ENCODE data around the gene TGFB1I1. TPM values are rescaled to one million over a fixed set of nuclear protein-coding genes. Genes with fewer than 3 reads are reported as not detected.

TGFB1I1 gene
- total and polyA plus RNA-seq, 2 of the 13 experiments (the other 11 are each of a cell fraction or from before 2014, with no cell fraction given), result 0.80 to 2.9 TPM

- intact Hi-C loops (cut with micrococcal nuclease; ENCODE audit: unreplicated experiment) (no loop called here), in situ Hi-C loops (cut with HindIII; ENCODE audit: extremely low pct_ligation_motif_present, low pct_unique_long_range_greater_than_20kb) (no loop called here)
- FAIRE-seq (no peak), ATAC-seq (peak; percentile 4; the same call in 1 of the 3 replicates), DNase-seq (ENCODE audit: low spot score) (no peak)
- peaks cover 4% of the 10 kb centered on the region for H3K79me2 ChIP-seq (ENCODE audit: insufficient read depth, low read length)
- H3K27me3 ChIP-seq (ENCODE audit: control insufficient read depth in 1 of 2, insufficient read depth in 2 of 2, low read length in 2 of 2), result no peaks in the 10 kb centered on the region
- no peak overlapping the region for H3K4me3 ChIP-seq (replicated peaks in 1 of 3; ENCODE audit: insufficient read depth in 1 of 3, low read depth in 2 of 3, low read length in 3 of 3)
- ChIA-PET POLR2A (no interaction called here), CTCF (ENCODE audit: low intra/inter-chr PET ratio, low total read pairs) (no interaction called here)
- peaks cover 33 to 53% of the 10 kb centered on the region in 2 experiments for H3K36me3 ChIP-seq (replicated peaks in 1 of 2; ENCODE audit: control insufficient read depth in 1 of 2, insufficient read depth in 2 of 2, low read length in 2 of 2)
- no peak overlapping the region for H3K9ac ChIP-seq (ENCODE audit: insufficient read depth, low read depth, low read length)
- H2AFZ ChIP-seq (ENCODE audit: low read length), result no peak overlapping the region
- no peaks in the 10 kb centered on the region for H3K9me3 ChIP-seq (ENCODE audit: low read length)
- H3K27ac ChIP-seq (ENCODE audit: extremely low read length, insufficient read depth, low read length), result no peak overlapping the region
- H3K4me1 ChIP-seq (ENCODE audit: insufficient read depth, low read length), result peaks cover 6% of the 10 kb centered on the region; the same call in 1 of the 2 replicates
- BruUV-seq (replicated peaks), result no TSS peak
- H4K20me1 ChIP-seq (ENCODE audit: insufficient read depth, low read length), result peaks cover 4% of the 10 kb centered on the region; the same call in 1 of the 2 replicates
- TF ChIP-seq ZNF687 (CRISPR knock-in tag; IDR thresholded peaks at IDR 0.05) (0 out of 2 replicates have a peak, but pooled peaks have one; percentile 4), MAFF (IDR thresholded peaks at IDR 0.05; ENCODE audit: low read depth, low read length) (no peak)
- TF ChIP-seq, protein P1, sequence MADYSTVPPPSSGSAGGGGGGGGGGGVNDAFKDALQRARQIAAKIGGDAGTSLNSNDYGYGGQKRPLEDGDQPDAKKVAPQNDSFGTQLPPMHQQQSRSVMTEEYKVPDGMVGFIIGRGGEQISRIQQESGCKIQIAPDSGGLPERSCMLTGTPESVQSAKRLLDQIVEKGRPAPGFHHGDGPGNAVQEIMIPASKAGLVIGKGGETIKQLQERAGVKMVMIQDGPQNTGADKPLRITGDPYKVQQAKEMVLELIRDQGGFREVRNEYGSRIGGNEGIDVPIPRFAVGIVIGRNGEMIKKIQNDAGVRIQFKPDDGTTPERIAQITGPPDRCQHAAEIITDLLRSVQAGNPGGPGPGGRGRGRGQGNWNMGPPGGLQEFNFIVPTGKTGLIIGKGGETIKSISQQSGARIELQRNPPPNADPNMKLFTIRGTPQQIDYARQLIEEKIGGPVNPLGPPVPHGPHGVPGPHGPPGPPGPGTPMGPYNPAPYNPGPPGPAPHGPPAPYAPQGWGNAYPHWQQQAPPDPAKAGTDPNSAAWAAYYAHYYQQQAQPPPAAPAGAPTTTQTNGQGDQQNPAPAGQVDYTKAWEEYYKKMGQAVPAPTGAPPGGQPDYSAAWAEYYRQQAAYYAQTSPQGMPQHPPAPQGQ (CRISPR knock-in tag; IDR thresholded peaks at IDR 0.05; ENCODE audit: borderline replicate concordance), result no peak
- H3K4me2 ChIP-seq (ENCODE audit: low read depth, low read length), result no peak overlapping the region
- WGBS (ENCODE audit: low lambda C conversion rate), result 96% methylated on average over 20 of the region's 20 CpGs
Observed at GRCh38 chr16:31465788-31466370, 6.1 kb upstream of the TGFB1I1 start.
